H9 (cell line): ENCODE data around the gene C15orf62. TPM values are rescaled to one million over a fixed set of nuclear protein-coding genes. Genes with fewer than 3 reads are reported as not detected.

Experiments used
- DNase-seq: peaks from one replicate; pipeline ENCODE4 v3.0.0-alpha.2; 2017
- H2AFZ ChIP-seq: one replicate; pipeline ENCODE4 v1.6.1; 2013; ENCODE audit warnings: mild to moderate bottlenecking, low read length, control low read depth, moderate library complexity
- H2AK5ac ChIP-seq: 2 replicates; pipeline ENCODE4 v1.6.1; 2013; ENCODE audit warnings: low read length, control low read depth, mixed read lengths; ENCODE audit not compliant: insufficient read length
- H2BK120ac ChIP-seq: one replicate; pipeline ENCODE4 v1.6.1; 2013; ENCODE audit warnings: low read depth, mild to moderate bottlenecking, low read length, control low read depth, inconsistent platforms; ENCODE audit not compliant: poor library complexity, severe bottlenecking
- H2BK12ac ChIP-seq: 2 replicates; pipeline ENCODE4 v1.6.1; 2013; ENCODE audit warnings: low read length, control low read depth, mixed read lengths, low read depth; ENCODE audit not compliant: insufficient read length
- H2BK15ac ChIP-seq: 2 replicates; pipeline ENCODE4 v1.6.1; 2013; ENCODE audit warnings: low read depth, low read length, control low read depth
- H2BK20ac ChIP-seq: one replicate; pipeline ENCODE4 v1.6.1; 2013; ENCODE audit warnings: low read depth, mild to moderate bottlenecking, low read length, control low read depth, inconsistent platforms; ENCODE audit not compliant: poor library complexity, severe bottlenecking
- H2BK5ac ChIP-seq: 2 replicates; pipeline ENCODE4 v1.6.1; 2013; ENCODE audit warnings: low read length, control low read depth, mixed read lengths; ENCODE audit not compliant: insufficient read length
- H3K14ac ChIP-seq: 2 replicates; pipeline ENCODE4 v1.6.1; 2013; ENCODE audit warnings: low read length, control low read depth; ENCODE audit not compliant: insufficient read depth
- H3K18ac ChIP-seq: 2 replicates; pipeline ENCODE4 v1.6.1; 2013; ENCODE audit warnings: low read depth, mild to moderate bottlenecking, mixed read lengths, low read length, control low read depth; ENCODE audit not compliant: insufficient read length
- H3K23ac ChIP-seq: 2 replicates; pipeline ENCODE4 v1.6.1; 2013; ENCODE audit warnings: low read length, control low read depth, mixed read lengths, low read depth; ENCODE audit not compliant: insufficient read length
- H3K23me2 ChIP-seq: 2 replicates; pipeline ENCODE4 v1.6.1; 2013; ENCODE audit warnings: low read depth, mild to moderate bottlenecking, mixed read lengths, low read length, control low read depth; ENCODE audit not compliant: insufficient read length, poor library complexity, severe bottlenecking
- H3K27ac ChIP-seq: 2 replicates; pipeline ENCODE4 v1.5.1; 2013; ENCODE audit warnings: low read length, control low read depth, mixed read lengths, low read depth; ENCODE audit not compliant: insufficient read length
- H3K27me3 ChIP-seq: 2 replicates; pipeline ENCODE4 v1.6.1; 2013; ENCODE audit warnings: low read length, control low read depth, inconsistent platforms; ENCODE audit not compliant: insufficient read depth
- H3K4ac ChIP-seq: 2 replicates; pipeline ENCODE4 v1.6.1; 2013; ENCODE audit warnings: low read depth, mild to moderate bottlenecking, control low read depth, inconsistent platforms, low read length, moderate library complexity
- H3K4me1 ChIP-seq: 2 replicates; pipeline ENCODE4 v1.6.1; 2013; ENCODE audit warnings: low read length, control low read depth, inconsistent platforms; ENCODE audit not compliant: insufficient read depth
- H3K4me2 ChIP-seq: 2 replicates; pipeline ENCODE4 v1.6.1; 2013; ENCODE audit warnings: low read length, control low read depth, mixed read lengths; ENCODE audit not compliant: insufficient read length, insufficient read depth
- H3K56ac ChIP-seq: 2 replicates; pipeline ENCODE4 v1.6.1; 2013; ENCODE audit warnings: low read depth, mild to moderate bottlenecking, mixed read lengths, low read length, control low read depth; ENCODE audit not compliant: insufficient read length
- H3K79me1 ChIP-seq: 2 replicates; pipeline ENCODE4 v1.6.1; 2013; ENCODE audit warnings: low read depth, mild to moderate bottlenecking, moderate library complexity, low read length, control low read depth, inconsistent platforms; ENCODE audit not compliant: insufficient read depth, poor library complexity, severe bottlenecking
- H3K79me2 ChIP-seq: 2 replicates; pipeline ENCODE4 v1.6.1; 2013; ENCODE audit warnings: low read length, control low read depth, inconsistent platforms; ENCODE audit not compliant: insufficient read depth
- H3K9ac ChIP-seq: 2 replicates; pipeline ENCODE4 v1.6.1; 2013; ENCODE audit warnings: low read length, control low read depth, mixed read lengths; ENCODE audit not compliant: insufficient read length; ENCODE audit errors: extremely low read depth
- H3K9me3 ChIP-seq: one replicate; pipeline ENCODE4 v1.6.1; 2013; ENCODE audit warnings: low read depth, low read length, inconsistent platforms; ENCODE audit not compliant: control insufficient read depth
- H3T11ph ChIP-seq: one replicate; pipeline ENCODE4 v1.6.1; 2013; ENCODE audit warnings: mild to moderate bottlenecking, low read length, control low read depth, inconsistent platforms
- H4K20me1 ChIP-seq: one replicate; pipeline ENCODE4 v1.6.1; 2013; ENCODE audit not compliant: control insufficient read depth, insufficient read length, insufficient read depth
- H4K5ac ChIP-seq: 2 replicates; pipeline ENCODE4 v1.6.1; 2013; ENCODE audit warnings: low read depth, mild to moderate bottlenecking, mixed read lengths, low read length, control low read depth; ENCODE audit not compliant: insufficient read length
- H4K8ac ChIP-seq: replicated peaks from 2 replicates; pipeline ENCODE4 v1.6.1; 2013; ENCODE audit warnings: low read length, control low read depth, mixed read lengths, low read depth; ENCODE audit not compliant: insufficient read length
- H4K91ac ChIP-seq: 2 replicates; pipeline ENCODE4 v1.6.1; 2013; ENCODE audit warnings: low read depth, mild to moderate bottlenecking, moderate library complexity, mixed read lengths, low read length, control low read depth; ENCODE audit not compliant: insufficient read length
- H3K27ac Mint-ChIP-seq, 3 experiments: 2 replicates in 2 of 3; 3 replicates in 1 of 3; pipeline ENCODE4 v1.8.0; 2020 to 2021; ENCODE audit warnings: mixed read lengths in 3 of 3, mild to moderate bottlenecking in 1 of 3, moderate library complexity in 1 of 3
- H3K27me3 Mint-ChIP-seq: 2 replicates; pipeline ENCODE4 v1.8.0; 2021; ENCODE audit warnings: low read depth, mild to moderate bottlenecking, moderate library complexity, mixed read lengths
- H3K36me3 Mint-ChIP-seq, 3 experiments: 2 replicates in 2 of 3; 3 replicates in 1 of 3; pipeline ENCODE4 v1.8.0; 2020 to 2021; ENCODE audit warnings: low read depth in 3 of 3, mixed read lengths in 3 of 3; ENCODE audit not compliant: insufficient read depth in 1 of 3
- H3K4me1 Mint-ChIP-seq, 2 experiments: 2 replicates each; pipeline ENCODE4 v1.8.0; 2020; ENCODE audit warnings: mixed read lengths in 2 of 2
- H3K4me3 Mint-ChIP-seq, 2 experiments: 2 replicates in 1 of 2; 3 replicates in 1 of 2; pipeline ENCODE4 v1.8.0; 2020 to 2021; ENCODE audit warnings: mild to moderate bottlenecking in 2 of 2, mixed read lengths in 2 of 2, moderate library complexity in 1 of 2
- H3K9me3 Mint-ChIP-seq, 2 experiments: 2 replicates in 1 of 2; 3 replicates in 1 of 2; pipeline ENCODE4 v1.8.0; 2020; ENCODE audit warnings: mild to moderate bottlenecking in 2 of 2, mixed read lengths in 2 of 2, moderate library complexity in 1 of 2
- CTCF ChIP-seq: fragments of 200-600 bp; sonication (generic); conservative IDR thresholded peaks from 3 replicates; pipeline ENCODE4 v1.8.0; 2021; ENCODE audit warnings: antibody characterized with exemption, mild to moderate bottlenecking
- WGBS: extraction: QIAGEN DNeasy Blood & Tissue Kit; methylation state at CpG from one replicate; pipeline ENCODE4 v1.1.7; 2013; ENCODE audit warnings: missing lambda C conversion rate, low lambda C conversion rate, mixed read lengths; ENCODE audit not compliant: insufficient read length; ENCODE audit errors: extremely low coverage; 5-methylcytosine and 5-hydroxymethylcytosine counted together
- total RNA-seq: library from RNA; stranded (reverse); gene quantifications from 2 replicates; pipeline ENCODE4 v1.2.1, GENCODE V29; 2021

C15orf62 gene
- total RNA-seq, 1 experiment from 2014 or later = 0.70 TPM

- Mint-ChIP-seq H3K4me3 (no peak overlapping the region), H3K9me3 (no peaks in the 10 kb centered on the region), H3K27ac (no peak overlapping the region), H3K27me3 (no peaks in the 10 kb centered on the region), H3K4me1 (no peaks in the 10 kb centered on the region), H3K36me3 (peaks cover 9 to 48% (median 34%) of the 10 kb centered on the region in 3 experiments; a peak in 6 of 7 replicates)
- no peaks in the 10 kb centered on the region for H3K79me2 ChIP-seq
- no peaks in the 10 kb centered on the region for H3K27me3 ChIP-seq
- no peaks in the 10 kb centered on the region for H3K4me1 ChIP-seq
- no peak for DNase-seq
- TF ChIP-seq CTCF = no peak
- H2BK20ac ChIP-seq = no peak overlapping the region
- no peak overlapping the region for H3K4ac ChIP-seq
- no peak overlapping the region for H2AK5ac ChIP-seq
- no peak overlapping the region for H2BK15ac ChIP-seq
- H2BK12ac ChIP-seq = no peak overlapping the region
- no peak overlapping the region for H3K27ac ChIP-seq
- H4K8ac ChIP-seq = no peak overlapping the region
- H3K56ac ChIP-seq = no peak overlapping the region
- H3K23ac ChIP-seq = no peak overlapping the region
- no peak overlapping the region for H3K9ac ChIP-seq
- no peak overlapping the region for H2BK5ac ChIP-seq
- no peak overlapping the region for H2BK120ac ChIP-seq
- H3K18ac ChIP-seq = no peak overlapping the region
- H3K23me2 ChIP-seq = no peaks in the 10 kb centered on the region
- no peaks in the 10 kb centered on the region for H3K9me3 ChIP-seq
- no peak overlapping the region for H3K14ac ChIP-seq
- H2AFZ ChIP-seq = no peak overlapping the region
- H3T11ph ChIP-seq = no peak overlapping the region
- H4K20me1 ChIP-seq = no peaks in the 10 kb centered on the region
- no peaks in the 10 kb centered on the region for H3K79me1 ChIP-seq
- no peak overlapping the region for H4K91ac ChIP-seq
- no CpG with 5 or more reads among the region's 2 CpGs for WGBS
- H3K4me2 ChIP-seq = no peak overlapping the region
- H4K5ac ChIP-seq = no peak overlapping the region
Measured at GRCh38 chr15:40722934-40723333, 46.8 kb upstream of the C15orf62 start.
